Measurements from ENCODE around the gene PKN3.

DNA sequence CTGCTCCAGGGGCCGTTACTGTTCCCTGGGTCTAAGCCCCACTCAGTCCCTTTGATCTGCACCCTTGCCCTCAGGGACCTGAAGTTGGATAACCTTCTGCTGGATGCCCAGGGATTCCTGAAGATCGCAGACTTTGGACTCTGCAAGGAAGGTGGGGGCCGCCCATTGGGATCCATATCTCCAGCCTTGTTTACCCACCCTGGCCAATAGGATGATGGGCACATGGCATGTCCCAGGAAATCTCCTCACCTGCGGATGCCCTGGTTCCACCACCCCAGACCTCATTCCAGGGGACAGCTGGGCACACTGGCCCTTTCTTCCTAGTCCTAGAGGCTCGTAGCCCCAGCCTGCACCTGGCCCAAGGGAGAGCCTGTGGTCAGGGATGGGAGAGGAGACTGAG lies 16.2 kb downstream of the PKN3 start:
- TF ChIP-seq TCF4 (CRISPR knock-in tag; IDR thresholded peaks at IDR 0.05; ENCODE audit: borderline replicate concordance) (no peak), CSDC2 (CRISPR knock-in tag; IDR thresholded peaks at IDR 0.05) (no peak), ZFP3 (CRISPR knock-in tag; IDR thresholded peaks at IDR 0.05) (no peak), ARNTL (CRISPR knock-in tag; IDR thresholded peaks at IDR 0.05; ENCODE audit: borderline replicate concordance, low read depth) (no peak), ISL1 (CRISPR knock-in tag; IDR thresholded peaks at IDR 0.05) (no peak), ZFP30 (CRISPR knock-in tag; IDR thresholded peaks at IDR 0.05) (no peak)
- TF ChIP-seq, protein P1, sequence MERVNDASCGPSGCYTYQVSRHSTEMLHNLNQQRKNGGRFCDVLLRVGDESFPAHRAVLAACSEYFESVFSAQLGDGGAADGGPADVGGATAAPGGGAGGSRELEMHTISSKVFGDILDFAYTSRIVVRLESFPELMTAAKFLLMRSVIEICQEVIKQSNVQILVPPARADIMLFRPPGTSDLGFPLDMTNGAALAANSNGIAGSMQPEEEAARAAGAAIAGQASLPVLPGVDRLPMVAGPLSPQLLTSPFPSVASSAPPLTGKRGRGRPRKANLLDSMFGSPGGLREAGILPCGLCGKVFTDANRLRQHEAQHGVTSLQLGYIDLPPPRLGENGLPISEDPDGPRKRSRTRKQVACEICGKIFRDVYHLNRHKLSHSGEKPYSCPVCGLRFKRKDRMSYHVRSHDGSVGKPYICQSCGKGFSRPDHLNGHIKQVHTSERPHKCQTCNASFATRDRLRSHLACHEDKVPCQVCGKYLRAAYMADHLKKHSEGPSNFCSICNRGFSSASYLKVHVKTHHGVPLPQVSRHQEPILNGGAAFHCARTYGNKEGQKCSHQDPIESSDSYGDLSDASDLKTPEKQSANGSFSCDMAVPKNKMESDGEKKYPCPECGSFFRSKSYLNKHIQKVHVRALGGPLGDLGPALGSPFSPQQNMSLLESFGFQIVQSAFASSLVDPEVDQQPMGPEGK (CRISPR knock-in tag; IDR thresholded peaks at IDR 0.05; ENCODE audit: borderline replicate concordance), result no peak
- TF ChIP-seq, protein P2, sequence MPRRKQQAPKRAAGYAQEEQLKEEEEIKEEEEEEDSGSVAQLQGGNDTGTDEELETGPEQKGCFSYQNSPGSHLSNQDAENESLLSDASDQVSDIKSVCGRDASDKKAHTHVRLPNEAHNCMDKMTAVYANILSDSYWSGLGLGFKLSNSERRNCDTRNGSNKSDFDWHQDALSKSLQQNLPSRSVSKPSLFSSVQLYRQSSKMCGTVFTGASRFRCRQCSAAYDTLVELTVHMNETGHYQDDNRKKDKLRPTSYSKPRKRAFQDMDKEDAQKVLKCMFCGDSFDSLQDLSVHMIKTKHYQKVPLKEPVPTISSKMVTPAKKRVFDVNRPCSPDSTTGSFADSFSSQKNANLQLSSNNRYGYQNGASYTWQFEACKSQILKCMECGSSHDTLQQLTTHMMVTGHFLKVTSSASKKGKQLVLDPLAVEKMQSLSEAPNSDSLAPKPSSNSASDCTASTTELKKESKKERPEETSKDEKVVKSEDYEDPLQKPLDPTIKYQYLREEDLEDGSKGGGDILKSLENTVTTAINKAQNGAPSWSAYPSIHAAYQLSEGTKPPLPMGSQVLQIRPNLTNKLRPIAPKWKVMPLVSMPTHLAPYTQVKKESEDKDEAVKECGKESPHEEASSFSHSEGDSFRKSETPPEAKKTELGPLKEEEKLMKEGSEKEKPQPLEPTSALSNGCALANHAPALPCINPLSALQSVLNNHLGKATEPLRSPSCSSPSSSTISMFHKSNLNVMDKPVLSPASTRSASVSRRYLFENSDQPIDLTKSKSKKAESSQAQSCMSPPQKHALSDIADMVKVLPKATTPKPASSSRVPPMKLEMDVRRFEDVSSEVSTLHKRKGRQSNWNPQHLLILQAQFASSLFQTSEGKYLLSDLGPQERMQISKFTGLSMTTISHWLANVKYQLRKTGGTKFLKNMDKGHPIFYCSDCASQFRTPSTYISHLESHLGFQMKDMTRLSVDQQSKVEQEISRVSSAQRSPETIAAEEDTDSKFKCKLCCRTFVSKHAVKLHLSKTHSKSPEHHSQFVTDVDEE (CRISPR knock-in tag; IDR thresholded peaks at IDR 0.05), result no peak
- TF ChIP-seq, protein P3, sequence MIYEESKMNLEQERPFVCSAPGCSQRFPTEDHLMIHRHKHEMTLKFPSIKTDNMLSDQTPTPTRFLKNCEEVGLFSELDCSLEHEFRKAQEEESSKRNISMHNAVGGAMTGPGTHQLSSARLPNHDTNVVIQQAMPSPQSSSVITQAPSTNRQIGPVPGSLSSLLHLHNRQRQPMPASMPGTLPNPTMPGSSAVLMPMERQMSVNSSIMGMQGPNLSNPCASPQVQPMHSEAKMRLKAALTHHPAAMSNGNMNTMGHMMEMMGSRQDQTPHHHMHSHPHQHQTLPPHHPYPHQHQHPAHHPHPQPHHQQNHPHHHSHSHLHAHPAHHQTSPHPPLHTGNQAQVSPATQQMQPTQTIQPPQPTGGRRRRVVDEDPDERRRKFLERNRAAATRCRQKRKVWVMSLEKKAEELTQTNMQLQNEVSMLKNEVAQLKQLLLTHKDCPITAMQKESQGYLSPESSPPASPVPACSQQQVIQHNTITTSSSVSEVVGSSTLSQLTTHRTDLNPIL (CRISPR knock-in tag; IDR thresholded peaks at IDR 0.05; ENCODE audit: low read depth), result no peak
